K562 (cell line): ENCODE measurements around the gene TDRD5. TPM values are rescaled to one million over a fixed set of nuclear protein-coding genes. Genes with fewer than 3 reads are reported as not detected.

Source experiments
- ATAC-seq: fragments of 200-7000 bp; cut with Tn5 transposase; 3 replicates; pipeline ENCODE4 v1.9.1; 2020; ENCODE audit warnings: moderate library complexity
- BruUV-seq: library from RNA; stranded (reverse); fragments of 400-500 nt; replicated peaks from 2 replicates; lab custom pipeline; 2021; lab: Mats Ljungman, UMichigan
- CTCF ChIA-PET: fragments of 300-600 bp; formaldehyde crosslinking; extraction: SDS; loops from one replicate; lab custom pipeline; 2021; ENCODE audit warnings: low intra/inter-chr PET ratio; lab: Yijun Ruan, JAX
- POLR2A ChIA-PET: fragments of 300-600, 350-650 bp; sonication (Branson Sonifier 250); formaldehyde crosslinking; extraction: SDS; loops from one replicate; lab custom pipeline; 2021; ENCODE audit warnings: antibody characterized with exemption, inconsistent platforms; lab: Yijun Ruan, JAX
- DNase-seq, 4 experiments: peaks; one replicate each; pipeline versions ENCODE4 v3.0.0 to v3.0.0-alpha.2; 2011 to 2018; ENCODE audit warnings: low spot score in 3 of 4, mixed read lengths in 3 of 4; ENCODE audit errors: extremely low read depth in 1 of 4
- FAIRE-seq: peaks from 2 replicates; lab custom pipeline; 2011; peaks lifted over from hg19 to GRCh38; lab: Jason Lieb, UNC
- H2AFZ ChIP-seq: 2 replicates; pipeline ENCODE4 v1.6.0; 2011; ENCODE audit warnings: low read depth, low read length, control low read depth, inconsistent platforms
- H3K27ac ChIP-seq: fragments of 200-600 bp; 3 replicates; pipeline ENCODE4 v1.8.0; 2011; ENCODE audit warnings: low read depth, mild to moderate bottlenecking, control low read depth, inconsistent platforms, low read length, moderate library complexity, mixed read lengths; ENCODE audit errors: extremely low read depth
- H3K27me3 ChIP-seq, 2 experiments: fragments of 300-600 bp in 1 of 2; 2 replicates in 1 of 2; 3 replicates in 1 of 2; pipeline versions ENCODE4 v1.6.0 to v1.8.0; 2011; ENCODE audit warnings: inconsistent platforms in 2 of 2, low read length in 2 of 2, mild to moderate bottlenecking in 1 of 2, mixed read lengths in 1 of 2, moderate library complexity in 1 of 2; ENCODE audit not compliant: control insufficient read depth in 2 of 2, insufficient read depth in 2 of 2
- H3K36me3 ChIP-seq: fragments of 300-600 bp; 3 replicates; pipeline ENCODE4 v1.8.0; 2011; ENCODE audit warnings: mild to moderate bottlenecking, low read length, inconsistent platforms; ENCODE audit not compliant: control insufficient read depth, insufficient read depth
- H3K4me1 ChIP-seq, 2 experiments: fragments of 200-600 bp in 1 of 2; replicated peaks in 1 of 2; 2 replicates in 1 of 2; 3 replicates in 1 of 2; pipeline versions ENCODE4 v1.5.1 to v1.8.0; 2011; ENCODE audit warnings: inconsistent platforms in 2 of 2, low read length in 2 of 2, mild to moderate bottlenecking in 1 of 2, mixed read lengths in 1 of 2, moderate library complexity in 1 of 2; ENCODE audit not compliant: control insufficient read depth in 2 of 2, insufficient read depth in 2 of 2
- H3K4me2 ChIP-seq: 2 replicates; pipeline ENCODE4 v1.6.1; 2011; ENCODE audit warnings: low read length, control low read depth, inconsistent platforms, mixed read lengths; ENCODE audit not compliant: insufficient read depth
- H3K4me3 ChIP-seq: fragments of 200-600 bp; sonication (generic), shearing (Covaris generic); 2 replicates; pipeline ENCODE4 v1.5.1; 2016; ENCODE audit warnings: control low read depth, inconsistent platforms
- H3K79me2 ChIP-seq: fragments of 200-600 bp; 3 replicates; pipeline ENCODE4 v1.8.0; 2011; ENCODE audit warnings: low read length, inconsistent platforms; ENCODE audit not compliant: control insufficient read depth, insufficient read depth
- H3K9ac ChIP-seq, 2 experiments: 2 replicates each; pipeline versions ENCODE4 v1.6.0 to v1.6.1; 2011; ENCODE audit warnings: low read depth in 2 of 2, low read length in 2 of 2, control low read depth in 1 of 2, inconsistent platforms in 1 of 2, mild to moderate bottlenecking in 1 of 2, mixed read lengths in 1 of 2; ENCODE audit not compliant: insufficient read depth in 1 of 2
- H3K9me1 ChIP-seq: one replicate; pipeline ENCODE4 v1.6.0; 2011; ENCODE audit warnings: inconsistent platforms, mild to moderate bottlenecking, low read length, moderate library complexity; ENCODE audit not compliant: control insufficient read depth, insufficient read depth
- H3K9me3 ChIP-seq: replicated peaks from 2 replicates; pipeline ENCODE4 v1.5.1; 2011; ENCODE audit warnings: low read depth, low read length, inconsistent platforms; ENCODE audit not compliant: control insufficient read depth, insufficient read depth
- H4K20me1 ChIP-seq: replicated peaks from 2 replicates; pipeline ENCODE4 v1.6.1; 2011; ENCODE audit warnings: low read length, inconsistent platforms, mixed read lengths; ENCODE audit not compliant: control insufficient read depth, insufficient read depth
- ETV1 ChIP-seq: fragments of 450-650 bp; conservative IDR thresholded peaks from 2 replicates; pipeline ENCODE4 v1.6.1; 2016; ENCODE audit warnings: missing genetic modification characterization, control low read depth, low read depth, missing compliant biosample characterization
- JUN ChIP-seq, 2 experiments: sonication (generic) in 1 of 2; formaldehyde crosslinking in 1 of 2; IDR thresholded peaks; 2 replicates each; pipeline versions ENCODE4 v1.6.1 to v1.8.0; 2012 to 2022; ENCODE audit warnings: borderline replicate concordance in 2 of 2, mild to moderate bottlenecking in 2 of 2, improper control_type of control experiment in 1 of 2, low read depth in 1 of 2, low read length in 1 of 2, missing genetic modification reagents in 1 of 2
- KDM5B ChIP-seq: fragments of 200-600 bp; sonication (generic); IDR thresholded peaks from 2 replicates; pipeline ENCODE4 v1.6.1; 2012; ENCODE audit warnings: low read depth, mild to moderate bottlenecking, moderate library complexity, low read length, control low read depth, inconsistent platforms; ENCODE audit not compliant: insufficient replicate concordance
- NFYB ChIP-seq: IDR thresholded peaks from 2 replicates; pipeline ENCODE4 v1.6.1; 2011; ENCODE audit warnings: mild to moderate bottlenecking, moderate library complexity; ENCODE audit not compliant: insufficient read length; ENCODE audit errors: extremely low read depth
- PYGO2 ChIP-seq: fragments of 450-650 bp; IDR thresholded peaks from 2 replicates; pipeline ENCODE4 v1.6.1; 2016; ENCODE audit warnings: mild to moderate bottlenecking, missing genetic modification characterization, moderate library complexity, missing compliant biosample characterization
- RUNX1 ChIP-seq: sonication (generic); IDR thresholded peaks from 2 replicates; pipeline ENCODE4 v1.6.1; 2016; ENCODE audit warnings: antibody characterized with exemption, low read depth
- SREBF2 ChIP-seq: sonication (generic); formaldehyde crosslinking; IDR thresholded peaks from 2 replicates; pipeline ENCODE4 v1.4.0; 2020; ENCODE audit warnings: mild to moderate bottlenecking, missing genetic modification reagents
- SRSF7 ChIP-seq: fragments of 200-400 bp; formaldehyde crosslinking; optimal IDR thresholded peaks from 2 replicates; pipeline ENCODE3; 2017; ENCODE audit warnings: mild to moderate bottlenecking, low read depth, low read length
- YBX1 ChIP-seq: fragments of 450-650 bp; IDR thresholded peaks from 2 replicates; pipeline ENCODE4 v1.7.1; 2016; ENCODE audit warnings: mild to moderate bottlenecking
- ZBTB8A ChIP-seq: fragments of 450-650 bp; IDR thresholded peaks from 2 replicates; pipeline ENCODE4 v1.6.1; 2018; ENCODE audit warnings: mild to moderate bottlenecking, moderate library complexity; ENCODE audit not compliant: partially characterized antibody
- in situ Hi-C: fragments of 300-500 bp; cut with MboI; formaldehyde crosslinking; loops from 4 replicates; pipeline ENCODE4 v1.15.0; 2018; ENCODE audit warnings: inconsistent platforms, mixed read lengths
- intact Hi-C: fragments of 100-400 bp; cut with micrococcal nuclease; formaldehyde crosslinking; loops from 2 replicates; pipeline ENCODE4 v1.14.2; 2022
- polyA plus RNA-seq, 8 experiments: library from polyadenylated mRNA; depleted of rRNA in 4 of 8; stranded (reverse) in 5 of 8; unstranded in 3 of 8; fragments of >200 nt; fragmentation: Nextera tagmentation in 2 of 8; fragmentation: Illumina TruSeq in 1 of 8; extraction: Ambion mirVana in 2 of 8; extraction: Trizol in 1 of 8; gene quantifications; 2 replicates each; pipeline versions ENCODE4 v1.2.1 to v1.2.3, GENCODE V29; 2011 to 2014; ENCODE audit warnings: inconsistent platforms in 1 of 8, missing spikeins in 1 of 8
- total RNA-seq, 7 experiments: library from RNA; depleted of rRNA in 6 of 7; stranded (reverse); fragments of >200 nt in 6 of 7; fragmentation: Illumina TruSeq in 2 of 7; extraction: Trizol in 2 of 7; gene quantifications; 2 replicates each; pipeline versions ENCODE4 v1.2.1 to v1.2.3, GENCODE V29; 2011 to 2021; ENCODE audit warnings: low replicate concordance in 1 of 7
- TF ChIP-seq, protein P1 (sequence below), 2 experiments: fragments of 450-650 bp; IDR thresholded peaks; 2 replicates each; pipeline ENCODE4 v1.6.1; 2016
- TF ChIP-seq, protein P2 (sequence below): sonication (generic); formaldehyde crosslinking; IDR thresholded peaks from 2 replicates; pipeline ENCODE4 v1.5.0; 2020; ENCODE audit warnings: missing genetic modification reagents
- TF ChIP-seq, protein P3 (sequence below): sonication (generic); formaldehyde crosslinking; IDR thresholded peaks from 2 replicates; pipeline ENCODE4 v1.4.0; 2020; ENCODE audit warnings: mild to moderate bottlenecking, missing genetic modification reagents
- TF ChIP-seq, protein P4 (sequence below): fragments of 250-450 bp; sonication (Bioruptor Pico); IDR thresholded peaks from 2 replicates; pipeline ENCODE4 v1.4.0; 2020; ENCODE audit warnings: mild to moderate bottlenecking

TDRD5 gene
- total and polyA plus RNA-seq, 9 of the 15 experiments (the other 6 are each of a cell fraction or from before 2014, with no cell fraction given), result 0.04 to 0.57 (median 0.26) TPM; not detected in 1

DNA sequence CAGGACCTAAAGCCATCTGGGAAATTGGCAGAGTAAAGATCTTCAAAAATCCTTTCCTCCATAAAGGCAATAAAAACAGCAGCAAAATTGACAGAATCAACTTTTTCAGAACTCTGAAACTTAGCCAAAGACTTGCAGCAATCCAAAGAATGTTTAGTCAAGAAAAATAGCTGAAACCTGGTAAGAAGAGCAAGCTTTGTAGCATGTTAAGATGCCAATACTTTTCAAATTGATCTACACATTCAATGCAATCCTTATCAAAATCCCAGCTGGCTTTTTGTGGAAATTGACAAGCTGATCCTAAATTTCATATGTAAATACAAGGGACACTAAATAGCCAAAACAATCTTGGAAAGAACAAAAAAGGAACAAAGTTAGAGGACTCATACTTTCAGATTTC is 127.6 kb downstream of the TDRD5 start:
- no peaks in the 10 kb centered on the region for H3K4me1 ChIP-seq
- ATAC-seq (no peak), DNase-seq (no peak), FAIRE-seq (no peak)
- intact Hi-C loops, result no loop called here
- no peaks in the 10 kb centered on the region for H3K79me2 ChIP-seq
- H2AFZ ChIP-seq, result no peak overlapping the region
- no peaks in the 10 kb centered on the region for H3K9me3 ChIP-seq
- ChIA-PET CTCF (no interaction called here), POLR2A (interaction anchor here (0.7 to 1.5 kb wide), 2 partner anchors 9 to 1365 kb away, joined by 3 to 6 read pairs; no protein-coding TSS in a partner anchor)
- in situ Hi-C loops, result loop anchor here (5.0 kb wide), 1 partner anchor 83 kb away; no protein-coding TSS in a partner anchor
- H3K4me3 ChIP-seq, result no peak overlapping the region
- no peak overlapping the region for H3K4me2 ChIP-seq
- no peak overlapping the region for H3K27ac ChIP-seq
- no peaks in the 10 kb centered on the region for H3K36me3 ChIP-seq
- BruUV-seq, result no TSS peak
- no peaks in the 10 kb centered on the region for H4K20me1 ChIP-seq
- H3K9ac ChIP-seq, result no peak overlapping the region
- H3K9me1 ChIP-seq, result no peaks in the 10 kb centered on the region
- H3K27me3 ChIP-seq, result no peaks in the 10 kb centered on the region
- TF ChIP-seq RUNX1, result no peak
- TF ChIP-seq, protein P1, sequence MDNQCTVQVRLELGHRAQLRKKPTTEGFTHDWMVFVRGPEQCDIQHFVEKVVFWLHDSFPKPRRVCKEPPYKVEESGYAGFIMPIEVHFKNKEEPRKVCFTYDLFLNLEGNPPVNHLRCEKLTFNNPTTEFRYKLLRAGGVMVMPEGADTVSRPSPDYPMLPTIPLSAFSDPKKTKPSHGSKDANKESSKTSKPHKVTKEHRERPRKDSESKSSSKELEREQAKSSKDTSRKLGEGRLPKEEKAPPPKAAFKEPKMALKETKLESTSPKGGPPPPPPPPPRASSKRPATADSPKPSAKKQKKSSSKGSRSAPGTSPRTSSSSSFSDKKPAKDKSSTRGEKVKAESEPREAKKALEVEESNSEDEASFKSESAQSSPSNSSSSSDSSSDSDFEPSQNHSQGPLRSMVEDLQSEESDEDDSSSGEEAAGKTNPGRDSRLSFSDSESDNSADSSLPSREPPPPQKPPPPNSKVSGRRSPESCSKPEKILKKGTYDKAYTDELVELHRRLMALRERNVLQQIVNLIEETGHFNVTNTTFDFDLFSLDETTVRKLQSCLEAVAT (IDR thresholded peaks at IDR 0.05), result no peak
- TF ChIP-seq ETV1 (tag), result no peak
- TF ChIP-seq, protein P2, sequence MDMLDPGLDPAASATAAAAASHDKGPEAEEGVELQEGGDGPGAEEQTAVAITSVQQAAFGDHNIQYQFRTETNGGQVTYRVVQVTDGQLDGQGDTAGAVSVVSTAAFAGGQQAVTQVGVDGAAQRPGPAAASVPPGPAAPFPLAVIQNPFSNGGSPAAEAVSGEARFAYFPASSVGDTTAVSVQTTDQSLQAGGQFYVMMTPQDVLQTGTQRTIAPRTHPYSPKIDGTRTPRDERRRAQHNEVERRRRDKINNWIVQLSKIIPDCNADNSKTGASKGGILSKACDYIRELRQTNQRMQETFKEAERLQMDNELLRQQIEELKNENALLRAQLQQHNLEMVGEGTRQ (CRISPR knock-in tag), result no peak
- TF ChIP-seq NFYB, result no peak
- no peak for TF ChIP-seq KDM5B
- TF ChIP-seq SREBF2 (CRISPR knock-in tag), result no peak
- TF ChIP-seq JUN (IDR thresholded peaks at IDR 0.05; ENCODE audit: borderline replicate concordance, low read depth, low read length), result no peak
- no peak for TF ChIP-seq JUN (CRISPR knock-in tag; IDR thresholded peaks at IDR 0.05; ENCODE audit: borderline replicate concordance)
- TF ChIP-seq YBX1, result no peak
- TF ChIP-seq, protein P3, sequence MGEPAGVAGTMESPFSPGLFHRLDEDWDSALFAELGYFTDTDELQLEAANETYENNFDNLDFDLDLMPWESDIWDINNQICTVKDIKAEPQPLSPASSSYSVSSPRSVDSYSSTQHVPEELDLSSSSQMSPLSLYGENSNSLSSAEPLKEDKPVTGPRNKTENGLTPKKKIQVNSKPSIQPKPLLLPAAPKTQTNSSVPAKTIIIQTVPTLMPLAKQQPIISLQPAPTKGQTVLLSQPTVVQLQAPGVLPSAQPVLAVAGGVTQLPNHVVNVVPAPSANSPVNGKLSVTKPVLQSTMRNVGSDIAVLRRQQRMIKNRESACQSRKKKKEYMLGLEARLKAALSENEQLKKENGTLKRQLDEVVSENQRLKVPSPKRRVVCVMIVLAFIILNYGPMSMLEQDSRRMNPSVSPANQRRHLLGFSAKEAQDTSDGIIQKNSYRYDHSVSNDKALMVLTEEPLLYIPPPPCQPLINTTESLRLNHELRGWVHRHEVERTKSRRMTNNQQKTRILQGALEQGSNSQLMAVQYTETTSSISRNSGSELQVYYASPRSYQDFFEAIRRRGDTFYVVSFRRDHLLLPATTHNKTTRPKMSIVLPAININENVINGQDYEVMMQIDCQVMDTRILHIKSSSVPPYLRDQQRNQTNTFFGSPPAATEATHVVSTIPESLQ (CRISPR knock-in tag), result no peak
- TF ChIP-seq, protein P4, sequence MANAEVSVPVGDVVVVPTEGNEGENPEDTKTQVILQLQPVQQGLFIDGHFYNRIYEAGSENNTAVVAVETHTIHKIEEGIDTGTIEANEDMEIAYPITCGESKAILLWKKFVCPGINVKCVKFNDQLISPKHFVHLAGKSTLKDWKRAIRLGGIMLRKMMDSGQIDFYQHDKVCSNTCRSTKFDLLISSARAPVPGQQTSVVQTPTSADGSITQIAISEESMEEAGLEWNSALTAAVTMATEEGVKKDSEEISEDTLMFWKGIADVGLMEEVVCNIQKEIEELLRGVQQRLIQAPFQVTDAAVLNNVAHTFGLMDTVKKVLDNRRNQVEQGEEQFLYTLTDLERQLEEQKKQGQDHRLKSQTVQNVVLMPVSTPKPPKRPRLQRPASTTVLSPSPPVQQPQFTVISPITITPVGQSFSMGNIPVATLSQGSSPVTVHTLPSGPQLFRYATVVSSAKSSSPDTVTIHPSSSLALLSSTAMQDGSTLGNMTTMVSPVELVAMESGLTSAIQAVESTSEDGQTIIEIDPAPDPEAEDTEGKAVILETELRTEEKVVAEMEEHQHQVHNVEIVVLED (CRISPR knock-in tag), result no peak
- no peak for TF ChIP-seq ZBTB8A
- TF ChIP-seq SRSF7, result no peak
- no peak for TF ChIP-seq PYGO2 (tag)
